ENCODE measurements around the gene CDKAL1.
A peak's percentile ranks its signal among the peaks of the same experiment; 100 is the strongest.

The CDKAL1 gene

GRCh38 chr6:20850686-20851416 is 316.6 kb downstream of the CDKAL1 start:
- DNase-seq = no peak

- no peak for DNase-seq
These were observed 317.5 kb downstream of the CDKAL1 start for GRCh38 chr6:20851795-20852194.

- no peak for DNase-seq
These were observed 319.6 kb downstream of the CDKAL1 start for GRCh38 chr6:20853828-20854227.

- DNase-seq = no peak
These were observed 322.5 kb downstream of the CDKAL1 start for GRCh38 chr6:20856681-20857288.

- DNase-seq = no peak
These were observed 327.2 kb downstream of the CDKAL1 start for GRCh38 chr6:20861481-20861880.

- no peak for DNase-seq
These were observed 331.8 kb downstream of the CDKAL1 start for GRCh38 chr6:20866036-20866435.

GRCh38 chr6:20866935-20867703 is 332.9 kb downstream of the CDKAL1 start:
- no peak for DNase-seq

GRCh38 chr6:20868397-20869096 is 334.3 kb downstream of the CDKAL1 start:
- no peak for DNase-seq

- DNase-seq = no peak
These were observed 335.8 kb downstream of the CDKAL1 start for GRCh38 chr6:20870021-20870420.

GRCh38 chr6:20870493-20870892 is 336.2 kb downstream of the CDKAL1 start:
- no peak for DNase-seq

GRCh38 chr6:20873425-20874190 is 339.4 kb downstream of the CDKAL1 start:
- DNase-seq = peak; percentile 14

GRCh38 chr6:20875369-20875963 is 341.2 kb downstream of the CDKAL1 start:
- DNase-seq = peak; percentile 64

GRCh38 chr6:20876036-20876435 is 341.8 kb downstream of the CDKAL1 start:
- DNase-seq = no peak

GRCh38 chr6:20876561-20876960 is 342.3 kb downstream of the CDKAL1 start:
- DNase-seq = no peak

- peak; percentile 16 for DNase-seq
These were observed 343.0 kb downstream of the CDKAL1 start for GRCh38 chr6:20877008-20877937.

- no peak for DNase-seq
These were observed 344.9 kb downstream of the CDKAL1 start for GRCh38 chr6:20879121-20879520.

GRCh38 chr6:20879526-20879925 is 345.3 kb downstream of the CDKAL1 start:
- DNase-seq = no peak

- no peak for DNase-seq
These were observed 347.1 kb downstream of the CDKAL1 start for GRCh38 chr6:20881365-20881764.

GRCh38 chr6:20882014-20882413 is 347.8 kb downstream of the CDKAL1 start:
- no peak for DNase-seq

GRCh38 chr6:20885076-20885475 is 350.8 kb downstream of the CDKAL1 start:
- DNase-seq = no peak

GRCh38 chr6:20891161-20891560 is 356.9 kb downstream of the CDKAL1 start:
- DNase-seq = no peak
